Measurements from ENCODE around the gene GSTP1. TPM values are rescaled to one million over a fixed set of nuclear protein-coding genes. Genes with fewer than 3 reads are reported as not detected.
A peak's percentile ranks its signal among the peaks of the same experiment; 100 is the strongest.

Gene GSTP1
- total RNA-seq, 6 donors from 2014 or later, result 600 to 1,952 (median 1,144) TPM

DNA sequence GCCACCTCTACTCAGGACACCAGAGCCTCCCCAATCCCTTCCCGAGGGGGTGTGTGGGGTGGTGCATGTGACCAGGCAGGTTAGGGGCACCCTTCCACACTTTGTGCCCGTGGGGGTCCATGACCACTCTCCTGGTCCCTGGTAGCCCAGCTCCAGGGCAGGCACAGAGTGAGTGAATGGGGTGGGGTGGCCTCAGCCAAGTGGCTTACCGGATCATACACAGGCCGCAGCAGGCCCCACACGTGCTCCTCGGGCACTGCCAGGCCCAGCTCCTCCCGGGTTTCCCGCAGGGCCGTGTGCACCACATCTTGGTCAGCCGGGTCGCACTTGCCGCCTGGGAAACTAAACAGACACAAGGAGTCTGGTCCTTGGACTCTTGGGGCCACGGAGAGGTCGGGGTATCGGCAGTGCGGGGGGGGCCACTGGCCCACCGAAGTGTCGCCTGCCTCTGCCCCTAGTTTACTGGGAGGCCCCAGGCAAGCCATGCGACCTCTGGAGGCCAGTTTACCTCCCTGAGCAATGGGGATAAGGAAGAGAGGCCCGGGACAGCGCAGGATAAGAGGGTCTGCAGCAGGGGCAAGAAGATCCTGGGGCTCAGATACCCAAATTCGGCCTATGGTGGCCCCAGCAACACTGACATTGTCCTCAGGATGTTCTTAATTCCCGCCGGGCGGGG lies 45.2 kb downstream of the GSTP1 start:
- H3K36me3 ChIP-seq, result no peaks in the 10 kb centered on the region
- no peak for TF ChIP-seq POLR2A (IDR thresholded peaks at IDR 0.05)
- TF ChIP-seq EP300 (IDR thresholded peaks at IDR 0.05), result no peak
- TF ChIP-seq, protein P1, sequence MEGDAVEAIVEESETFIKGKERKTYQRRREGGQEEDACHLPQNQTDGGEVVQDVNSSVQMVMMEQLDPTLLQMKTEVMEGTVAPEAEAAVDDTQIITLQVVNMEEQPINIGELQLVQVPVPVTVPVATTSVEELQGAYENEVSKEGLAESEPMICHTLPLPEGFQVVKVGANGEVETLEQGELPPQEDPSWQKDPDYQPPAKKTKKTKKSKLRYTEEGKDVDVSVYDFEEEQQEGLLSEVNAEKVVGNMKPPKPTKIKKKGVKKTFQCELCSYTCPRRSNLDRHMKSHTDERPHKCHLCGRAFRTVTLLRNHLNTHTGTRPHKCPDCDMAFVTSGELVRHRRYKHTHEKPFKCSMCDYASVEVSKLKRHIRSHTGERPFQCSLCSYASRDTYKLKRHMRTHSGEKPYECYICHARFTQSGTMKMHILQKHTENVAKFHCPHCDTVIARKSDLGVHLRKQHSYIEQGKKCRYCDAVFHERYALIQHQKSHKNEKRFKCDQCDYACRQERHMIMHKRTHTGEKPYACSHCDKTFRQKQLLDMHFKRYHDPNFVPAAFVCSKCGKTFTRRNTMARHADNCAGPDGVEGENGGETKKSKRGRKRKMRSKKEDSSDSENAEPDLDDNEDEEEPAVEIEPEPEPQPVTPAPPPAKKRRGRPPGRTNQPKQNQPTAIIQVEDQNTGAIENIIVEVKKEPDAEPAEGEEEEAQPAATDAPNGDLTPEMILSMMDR (IDR thresholded peaks at IDR 0.05), result no peak
- TF ChIP-seq POLR2AphosphoS5 (IDR thresholded peaks at IDR 0.05), result no peak
- H3K4me3 ChIP-seq, result peak overlapping the region in 3 of 4 donors; percentile 64 to 93 (median 84)
- ATAC-seq (ENCODE audit: low FRiP score in 2 of 2), result no peak
- peak; percentile 20 to 82 for DNase-seq
- H3K27me3 ChIP-seq, result no peaks in the 10 kb centered on the region
- no peaks in the 10 kb centered on the region for H3K9me3 ChIP-seq
- peaks cover 8 to 21% (median 17%) of the 10 kb centered on the region in 4 donors for H3K4me1 ChIP-seq
- peak overlapping the region; percentile 92 to 95 (median 94) for H3K27ac ChIP-seq
- WGBS, 2 donors, result 51 to 60% methylated on average over 1 to 25 of the region's 25 CpGs

DNA sequence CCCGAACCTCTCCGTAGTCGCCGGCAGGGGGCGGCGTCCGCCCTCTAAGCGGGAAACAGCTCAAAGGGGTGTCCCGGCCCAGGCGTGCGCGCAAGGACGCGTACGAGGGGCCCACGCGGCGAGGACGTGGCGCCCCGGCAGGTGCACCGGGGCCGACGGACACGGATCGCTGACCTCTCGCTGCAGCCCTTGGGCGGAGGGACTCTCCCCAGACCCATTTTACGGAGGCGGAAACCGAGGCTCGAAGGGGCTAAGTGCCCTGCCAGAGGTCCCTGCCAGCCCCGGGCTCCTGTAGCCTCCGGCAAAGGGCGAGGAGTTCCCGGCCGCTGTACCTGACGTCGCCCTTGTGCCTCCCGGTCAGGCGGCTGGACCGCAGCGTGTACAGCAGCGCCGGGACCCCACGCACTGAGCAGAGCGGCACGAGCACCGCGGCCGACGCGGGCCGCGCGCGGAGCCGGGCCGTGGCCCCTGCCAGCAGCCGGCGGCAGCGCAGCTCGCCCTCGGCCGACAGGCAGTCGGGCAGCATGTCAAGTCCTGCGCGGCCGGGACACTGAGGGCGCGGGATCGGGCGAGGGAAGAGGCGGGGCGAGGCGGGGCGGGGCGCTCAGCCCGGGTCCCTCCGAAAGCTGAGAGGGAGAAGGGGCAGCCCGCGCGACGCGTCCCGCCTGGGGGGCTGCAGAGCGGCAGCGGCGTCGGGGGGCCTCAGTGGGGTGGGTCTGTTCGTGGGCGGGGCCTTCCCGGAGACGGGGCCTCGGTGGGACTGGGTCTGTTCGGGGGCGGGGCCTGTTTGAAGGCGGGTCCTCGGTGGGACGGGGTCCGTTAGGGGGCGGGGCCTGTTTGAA lies 46.0 kb downstream of the GSTP1 start, which contains the start of gene NUDT8:
Gene NUDT8 (minus strand): TSS at position 552 of the 842 bp plus-strand sequence. CDS start 26 bp downstream, at position 526.
- H3K4me1 ChIP-seq, result peaks cover 8 to 21% (median 17%) of the 10 kb centered on the region in 4 donors
- 1% methylated on average over 20 to 48 of the region's 102 CpGs for WGBS, 2 donors
- no peaks in the 10 kb centered on the region for H3K36me3 ChIP-seq
- DNase-seq (peak; percentile 85 to 98), ATAC-seq (ENCODE audit: low FRiP score in 2 of 2) (peak; percentile 71 to 87)
- peak within 1 kb of the TSS; percentile 92 to 95 (median 94) for H3K27ac ChIP-seq
- H3K9me3 ChIP-seq, result no peaks in the 10 kb centered on the region
- H3K27me3 ChIP-seq, result no peaks in the 10 kb centered on the region
- peak within 1 kb of the TSS; percentile 64 to 93 (median 88) for H3K4me3 ChIP-seq
- TF ChIP-seq POLR2AphosphoS5 (IDR thresholded peaks at IDR 0.05) (peak in 1 of 2 donors; percentile 42), EP300 (IDR thresholded peaks at IDR 0.05) (no peak), POLR2A (IDR thresholded peaks at IDR 0.05) (peak in 2 of 4 donors; percentile 56 to 70)
- TF ChIP-seq, protein P1 (IDR thresholded peaks at IDR 0.05), result peak; percentile 83 to 94 (median 92)

DNA sequence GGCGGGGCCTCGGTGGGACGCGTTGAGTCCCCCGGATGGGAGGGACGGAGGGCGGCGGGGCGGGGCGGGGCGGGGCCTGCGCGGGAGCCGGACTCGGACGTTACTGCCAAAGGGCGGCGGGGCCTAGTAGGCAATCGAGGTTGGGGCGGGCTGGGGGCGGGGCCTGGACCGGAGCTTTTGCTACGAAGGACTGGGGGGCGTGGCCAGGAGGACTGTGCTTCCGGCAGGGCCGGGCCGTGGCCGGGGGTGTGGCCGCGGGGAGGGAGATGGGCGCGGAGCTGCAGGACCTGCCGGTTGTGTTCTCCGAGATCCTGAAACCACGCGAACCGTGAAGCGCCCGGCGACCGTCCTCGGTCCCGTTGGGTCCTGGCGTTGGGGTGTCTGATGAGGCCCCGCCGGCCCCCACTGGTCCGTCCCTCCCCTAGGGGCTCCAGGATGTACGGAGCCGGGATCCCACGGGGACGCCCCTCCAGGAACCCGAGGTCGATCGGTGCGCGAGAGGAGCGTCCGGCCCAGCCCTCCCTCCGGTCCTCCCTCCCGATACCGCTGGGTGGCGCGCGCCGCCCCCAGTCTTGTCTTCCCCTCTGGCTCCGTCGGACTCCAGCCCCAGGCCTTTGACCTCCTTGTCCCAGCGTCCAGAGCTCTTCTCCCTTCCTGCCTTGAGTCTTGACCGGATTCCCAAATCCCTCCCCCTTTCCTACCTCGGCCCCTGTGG lies 46.8 kb downstream of the GSTP1 start:
- H3K4me3 ChIP-seq, result peak overlapping the region; percentile 64 to 93 (median 77)
- H3K36me3 ChIP-seq, result no peaks in the 10 kb centered on the region
- ATAC-seq (ENCODE audit: low FRiP score in 2 of 2) (peak; percentile 94 to 95), DNase-seq (peak; percentile 98 to 99)
- peaks cover 8 to 21% (median 17%) of the 10 kb centered on the region in 4 donors for H3K4me1 ChIP-seq
- TF ChIP-seq, protein P1 (IDR thresholded peaks at IDR 0.05), result peak; percentile 67 to 91 (median 88)
- peak in 2 of 4 donors; percentile 71 to 73 for TF ChIP-seq POLR2A (IDR thresholded peaks at IDR 0.05)
- TF ChIP-seq EP300 (IDR thresholded peaks at IDR 0.05), result no peak
- TF ChIP-seq POLR2AphosphoS5 (IDR thresholded peaks at IDR 0.05), result peak in 1 of 2 donors; percentile 66
- no peaks in the 10 kb centered on the region for H3K27me3 ChIP-seq
- no peaks in the 10 kb centered on the region for H3K9me3 ChIP-seq
- WGBS, 2 donors, result 1 to 8% methylated on average over 4 to 65 of the region's 70 CpGs
- H3K27ac ChIP-seq, result peak overlapping the region; percentile 92 to 95 (median 94)

DNA sequence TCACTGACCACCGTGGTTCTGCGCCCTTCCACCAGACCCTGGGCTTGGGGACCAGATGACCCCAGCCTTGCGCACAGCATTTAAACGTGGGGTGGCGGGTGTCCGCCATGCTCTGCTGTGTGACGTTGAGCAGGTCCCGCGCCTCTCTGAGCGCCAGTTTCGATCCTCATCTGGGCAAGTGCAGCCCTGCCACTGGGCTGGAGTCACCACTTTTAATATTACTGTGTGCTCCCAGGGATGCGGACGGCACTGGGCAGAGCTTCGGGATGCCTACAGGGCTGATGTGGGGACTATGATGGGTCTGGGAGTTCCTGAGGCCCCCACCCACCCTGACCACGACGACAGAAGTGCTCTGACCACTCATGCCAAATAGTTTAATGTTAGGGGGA lies 47.3 kb downstream of the GSTP1 start:
- Histone ChIP-seq H3K4me3 (peak overlapping the region in 3 of 4 donors; percentile 64 to 93 (median 84)), H3K9me3 (no peaks in the 10 kb centered on the region), H3K4me1 (peaks cover 8 to 21% (median 17%) of the 10 kb centered on the region in 4 donors), H3K27ac (peak overlapping the region; percentile 92 to 95 (median 94)), H3K27me3 (no peaks in the 10 kb centered on the region), H3K36me3 (no peaks in the 10 kb centered on the region)
- WGBS, 2 donors, result 50 to 61% methylated on average over 15 to 16 of the region's 16 CpGs
- ATAC-seq (ENCODE audit: low FRiP score in 2 of 2) (no peak), DNase-seq (no peak)
- TF ChIP-seq POLR2A (IDR thresholded peaks at IDR 0.05) (no peak), EP300 (IDR thresholded peaks at IDR 0.05) (no peak), POLR2AphosphoS5 (IDR thresholded peaks at IDR 0.05) (no peak)
- TF ChIP-seq, protein P1 (IDR thresholded peaks at IDR 0.05), result no peak

All from upper lobe of left lung (tissue), 6 donors.